ENCODE measurements around the gene MFF. TPM values are rescaled to one million over a fixed set of nuclear protein-coding genes. Genes with fewer than 3 reads are reported as not detected.
"Not testable (repeated sequence)": the region's sequence is repeated elsewhere in the genome, so short reads cannot be mapped to it uniquely, and the experiment has no call there.

Gene MFF
- total RNA-seq, 1 experiment from 2014 or later, result 82.3 TPM

GRCh38 chr2:227363756-227364155 is 38.7 kb downstream of the MFF start:
- Mint-ChIP-seq H3K27ac (ENCODE audit: unreplicated experiment) (no peak overlapping the region), H3K27me3 (ENCODE audit: unreplicated experiment) (no peaks in the 10 kb centered on the region), H3K36me3 (ENCODE audit: insufficient read depth, unreplicated experiment) (peaks cover 12% of the 10 kb centered on the region), H3K4me3 (ENCODE audit: low read depth, unreplicated experiment) (no peak overlapping the region), H3K9me3 (ENCODE audit: low read depth, unreplicated experiment) (no peaks in the 10 kb centered on the region), H3K4me1 (ENCODE audit: low read depth, unreplicated experiment) (no peaks in the 10 kb centered on the region)
- no peak for TF ChIP-seq CTCF (IDR thresholded peaks at IDR 0.05; ENCODE audit: unreplicated experiment)
- CTCF ChIA-PET, result no interaction called here
- intact Hi-C loops (cut with micrococcal nuclease; ENCODE audit: unreplicated experiment), result no loop called here
- no TSS peak for BruUV-seq (replicated peaks)
- no peak for DNase-seq

- H3K36me3 Mint-ChIP-seq (ENCODE audit: insufficient read depth, unreplicated experiment); H3K4me1 Mint-ChIP-seq (ENCODE audit: low read depth, unreplicated experiment); intact Hi-C loops (cut with micrococcal nuclease; ENCODE audit: unreplicated experiment); H3K27ac Mint-ChIP-seq (ENCODE audit: unreplicated experiment); H3K9me3 Mint-ChIP-seq (ENCODE audit: low read depth, unreplicated experiment); BruUV-seq (replicated peaks); H3K4me3 Mint-ChIP-seq (ENCODE audit: low read depth, unreplicated experiment); CTCF ChIA-PET; DNase-seq; H3K27me3 Mint-ChIP-seq (ENCODE audit: unreplicated experiment): not testable (repeated sequence)
Measured at GRCh38 chr2:227364585-227365263, 39.7 kb downstream of the MFF start.

GRCh38 chr2:227365833-227366232 is 40.8 kb downstream of the MFF start:
- no peaks in the 10 kb centered on the region for H3K27me3 Mint-ChIP-seq (ENCODE audit: unreplicated experiment)
- no peaks in the 10 kb centered on the region for H3K36me3 Mint-ChIP-seq (ENCODE audit: insufficient read depth, unreplicated experiment)
- intact Hi-C loops (cut with micrococcal nuclease; ENCODE audit: unreplicated experiment), result no loop called here
- no peaks in the 10 kb centered on the region for H3K9me3 Mint-ChIP-seq (ENCODE audit: low read depth, unreplicated experiment)
- CTCF ChIA-PET, result no interaction called here
- no peak for TF ChIP-seq CTCF (IDR thresholded peaks at IDR 0.05; ENCODE audit: unreplicated experiment)
- no peak for DNase-seq
- no peaks in the 10 kb centered on the region for H3K4me1 Mint-ChIP-seq (ENCODE audit: low read depth, unreplicated experiment)
- no peak overlapping the region for H3K27ac Mint-ChIP-seq (ENCODE audit: unreplicated experiment)
- BruUV-seq (replicated peaks), result no TSS peak
- no peak overlapping the region for H3K4me3 Mint-ChIP-seq (ENCODE audit: low read depth, unreplicated experiment)

- intact Hi-C loops (cut with micrococcal nuclease; ENCODE audit: unreplicated experiment), result no loop called here
- no TSS peak for BruUV-seq (replicated peaks)
- no peak for TF ChIP-seq CTCF (IDR thresholded peaks at IDR 0.05; ENCODE audit: unreplicated experiment)
- Mint-ChIP-seq H3K36me3 (ENCODE audit: insufficient read depth, unreplicated experiment) (no peaks in the 10 kb centered on the region), H3K4me3 (ENCODE audit: low read depth, unreplicated experiment) (no peak overlapping the region), H3K4me1 (ENCODE audit: low read depth, unreplicated experiment) (no peaks in the 10 kb centered on the region), H3K9me3 (ENCODE audit: low read depth, unreplicated experiment) (no peaks in the 10 kb centered on the region), H3K27ac (ENCODE audit: unreplicated experiment) (no peak overlapping the region), H3K27me3 (ENCODE audit: unreplicated experiment) (no peaks in the 10 kb centered on the region)
- CTCF ChIA-PET, result interaction anchor here (0.5 kb wide), 1 partner anchor 351 kb away, joined by 3 read pairs; the partner anchor contains the start of gene SLC19A3
- DNase-seq, result no peak
Measured at GRCh38 chr2:227366769-227367426, 41.8 kb downstream of the MFF start.

GRCh38 chr2:227367427-227367795 is 42.4 kb downstream of the MFF start:
- no peak for DNase-seq
- TF ChIP-seq CTCF (IDR thresholded peaks at IDR 0.05; ENCODE audit: unreplicated experiment), result no peak
- no peak overlapping the region for H3K27ac Mint-ChIP-seq (ENCODE audit: unreplicated experiment)
- CTCF ChIA-PET, result no interaction called here
- no TSS peak for BruUV-seq (replicated peaks)
- no peak overlapping the region for H3K4me3 Mint-ChIP-seq (ENCODE audit: low read depth, unreplicated experiment)
- no peaks in the 10 kb centered on the region for H3K4me1 Mint-ChIP-seq (ENCODE audit: low read depth, unreplicated experiment)
- no peaks in the 10 kb centered on the region for H3K36me3 Mint-ChIP-seq (ENCODE audit: insufficient read depth, unreplicated experiment)
- intact Hi-C loops (cut with micrococcal nuclease; ENCODE audit: unreplicated experiment), result no loop called here
- no peaks in the 10 kb centered on the region for H3K27me3 Mint-ChIP-seq (ENCODE audit: unreplicated experiment)
- no peaks in the 10 kb centered on the region for H3K9me3 Mint-ChIP-seq (ENCODE audit: low read depth, unreplicated experiment)

Data from Calu3 (cell line).